NCI-H510A (cell line): ENCODE measurements around the gene OR4C46.
"Not testable (repeated sequence)": the region's sequence is repeated elsewhere in the genome, so short reads cannot be mapped to it uniquely, and the experiment has no call there.

ENCODE experiments used
- DNase-seq: peaks from one replicate; lab custom pipeline; 2025; lab: John Stamatoyannopoulos, UW

OR4C46 gene

DNA sequence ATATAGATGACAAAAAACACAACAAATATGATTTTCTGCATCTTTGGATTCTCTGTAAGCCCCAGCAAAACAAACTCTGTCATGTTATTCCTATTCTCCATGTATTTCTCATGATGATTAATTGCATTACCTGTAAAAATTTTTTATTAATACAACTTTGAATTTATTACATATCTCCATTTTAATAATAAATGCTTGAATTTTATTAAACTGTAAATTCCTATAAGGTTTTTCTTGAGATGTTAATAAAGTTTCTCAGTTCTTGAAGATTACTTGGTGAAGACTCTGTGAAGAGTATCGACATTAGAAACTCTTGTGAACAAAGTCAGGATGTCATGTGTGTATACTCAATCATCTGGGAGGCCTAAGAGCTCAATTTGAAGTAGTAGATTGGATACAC lies at the start of gene OR4C46:
TSS of gene OR4C46 (minus strand) at position 101 of the 400 bp plus-strand sequence. CDS start at position 101, 0 bp downstream.
- no peak for DNase-seq

DNA sequence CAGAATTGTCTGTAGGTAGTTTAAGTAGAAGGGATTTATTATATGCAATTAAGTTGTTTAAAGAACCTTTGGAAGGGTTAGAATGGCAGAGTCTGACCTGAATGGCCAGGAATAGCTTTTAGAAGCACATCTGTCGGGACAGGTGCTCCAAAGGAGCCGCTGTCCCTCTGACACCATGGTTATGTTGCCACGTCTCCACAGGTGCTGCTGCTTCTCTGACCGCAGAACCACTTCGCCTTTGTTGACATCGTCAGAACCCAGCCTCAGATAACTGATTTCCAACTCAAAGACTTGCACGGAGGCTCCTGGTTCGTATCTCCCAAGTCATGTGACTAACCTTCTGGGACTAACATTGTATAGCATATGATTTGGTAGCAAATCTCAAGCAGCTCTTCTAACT lies 41.8 kb upstream of the OR4C46 start:
- not testable (repeated sequence) for DNase-seq

DNA sequence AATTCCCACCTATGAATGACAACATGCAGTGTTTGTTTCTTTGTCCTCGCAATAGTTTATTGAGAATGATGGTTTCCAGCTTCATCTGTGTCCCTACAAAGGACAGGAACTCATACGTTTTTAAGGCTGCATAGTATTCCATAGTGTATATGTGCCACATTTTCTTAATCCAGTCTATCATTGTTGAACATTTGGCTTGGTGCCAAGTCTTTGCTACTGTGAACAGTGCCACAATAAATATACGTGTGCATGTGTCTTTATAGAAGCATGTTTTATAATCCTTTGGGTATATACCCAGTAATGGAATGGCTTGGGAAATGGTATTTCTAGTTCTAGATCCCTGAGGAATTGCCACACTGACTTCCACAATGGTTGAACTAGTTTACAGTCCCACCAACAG lies 42.4 kb downstream of the OR4C46 start:
- not testable (repeated sequence) for DNase-seq

DNA sequence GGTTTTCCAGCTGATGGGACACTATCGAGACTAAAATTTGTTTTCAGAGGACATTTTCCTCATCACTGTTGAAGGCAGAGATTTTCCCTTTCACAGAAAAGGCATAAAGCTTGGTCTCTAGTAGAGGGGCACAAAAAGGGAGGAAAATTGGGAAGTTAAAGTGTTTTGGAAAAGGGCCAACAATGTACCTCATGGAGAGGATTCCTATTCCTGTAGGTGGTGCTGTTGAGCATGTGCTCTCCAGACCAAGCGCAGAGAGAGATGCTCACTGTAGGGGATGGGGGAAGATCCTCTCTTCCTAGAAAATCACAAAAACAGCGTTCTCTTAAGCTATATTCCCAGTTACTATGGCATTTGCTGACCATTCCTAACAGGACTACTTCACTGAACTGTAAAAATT lies 44.9 kb downstream of the OR4C46 start:
- no peak for DNase-seq

DNA sequence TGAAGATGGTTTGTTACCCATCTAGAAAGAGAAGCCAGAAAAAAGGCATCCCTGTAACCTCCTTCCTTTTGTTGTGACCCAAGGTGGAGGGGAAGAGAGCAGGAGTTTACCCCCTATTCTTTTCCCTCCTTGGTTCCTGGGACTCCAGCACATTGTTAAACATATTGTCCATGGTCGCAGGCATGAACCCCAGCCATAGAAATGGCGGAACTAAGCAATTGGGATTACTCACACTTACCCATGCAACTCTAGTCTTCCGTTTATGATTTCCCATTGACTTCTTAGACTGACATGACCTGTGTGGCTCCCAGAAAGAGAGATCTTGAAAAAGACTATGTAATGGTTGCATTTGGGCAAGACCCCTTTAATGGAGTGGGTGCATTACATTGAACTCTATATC lies 45.4 kb downstream of the OR4C46 start:
- DNase-seq: no peak
